ENCODE results near the gene MBNL1. TPM values are rescaled to one million over a fixed set of nuclear protein-coding genes. Genes with fewer than 3 reads are reported as not detected.

MBNL1 gene
- total RNA-seq, 2 experiments from 2014 or later = 163 to 174 TPM

DNA sequence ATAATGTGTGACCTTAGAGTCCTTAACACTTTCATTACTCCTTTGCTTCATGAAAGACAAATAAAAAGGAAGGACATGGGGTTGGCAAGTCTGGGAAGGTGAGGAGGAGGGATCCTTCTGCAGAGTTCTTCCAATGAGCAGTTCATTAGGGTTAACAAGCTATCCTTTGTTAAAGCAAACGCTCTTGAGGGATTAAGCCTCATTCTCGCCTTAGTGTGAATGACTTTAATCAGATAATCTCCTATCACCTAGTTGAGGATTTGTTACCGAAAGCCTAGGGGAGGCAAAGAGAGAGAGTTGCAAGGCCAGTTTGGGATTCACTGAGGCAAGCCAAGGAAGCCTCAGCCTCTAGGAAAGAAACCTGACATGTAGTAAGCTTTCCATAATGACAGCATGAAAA lies 7.4 kb upstream of the MBNL1 start:
- Histone ChIP-seq H3K4me2 (ENCODE audit: low read length) (no peak overlapping the region), H3K9me3 (ENCODE audit: low read length) (no peaks in the 10 kb centered on the region), H3K4me3 (ENCODE audit: low read depth, low read length, poor library complexity, severe bottlenecking) (no peak overlapping the region), H3K36me3 (ENCODE audit: insufficient read depth, low read length) (no peaks in the 10 kb centered on the region), H2AFZ (ENCODE audit: low read length) (no peak overlapping the region), H4K20me1 (ENCODE audit: insufficient read depth, low read length) (no peaks in the 10 kb centered on the region), H3K9me2 (ENCODE audit: insufficient read depth, low read length) (no peaks in the 10 kb centered on the region), H3K27ac (ENCODE audit: low read depth, low read length, poor library complexity, severe bottlenecking) (no peak overlapping the region), H3K4me1 (ENCODE audit: insufficient read depth, low read length, poor library complexity, severe bottlenecking) (peaks cover 37% of the 10 kb centered on the region), H3K79me2 (ENCODE audit: insufficient read depth, low read depth, low read length) (no peaks in the 10 kb centered on the region)
- no TSS peak for BruUV-seq (replicated peaks)
- no peak for TF ChIP-seq EZH2phosphoT487 (IDR thresholded peaks at IDR 0.05; ENCODE audit: borderline replicate concordance, low read depth, low read length)
- TF ChIP-seq, protein P1, sequence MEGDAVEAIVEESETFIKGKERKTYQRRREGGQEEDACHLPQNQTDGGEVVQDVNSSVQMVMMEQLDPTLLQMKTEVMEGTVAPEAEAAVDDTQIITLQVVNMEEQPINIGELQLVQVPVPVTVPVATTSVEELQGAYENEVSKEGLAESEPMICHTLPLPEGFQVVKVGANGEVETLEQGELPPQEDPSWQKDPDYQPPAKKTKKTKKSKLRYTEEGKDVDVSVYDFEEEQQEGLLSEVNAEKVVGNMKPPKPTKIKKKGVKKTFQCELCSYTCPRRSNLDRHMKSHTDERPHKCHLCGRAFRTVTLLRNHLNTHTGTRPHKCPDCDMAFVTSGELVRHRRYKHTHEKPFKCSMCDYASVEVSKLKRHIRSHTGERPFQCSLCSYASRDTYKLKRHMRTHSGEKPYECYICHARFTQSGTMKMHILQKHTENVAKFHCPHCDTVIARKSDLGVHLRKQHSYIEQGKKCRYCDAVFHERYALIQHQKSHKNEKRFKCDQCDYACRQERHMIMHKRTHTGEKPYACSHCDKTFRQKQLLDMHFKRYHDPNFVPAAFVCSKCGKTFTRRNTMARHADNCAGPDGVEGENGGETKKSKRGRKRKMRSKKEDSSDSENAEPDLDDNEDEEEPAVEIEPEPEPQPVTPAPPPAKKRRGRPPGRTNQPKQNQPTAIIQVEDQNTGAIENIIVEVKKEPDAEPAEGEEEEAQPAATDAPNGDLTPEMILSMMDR (conservative IDR thresholded peaks at IDR 0.05; ENCODE audit: low read length) = no peak
- POLR2A ChIA-PET = interaction anchor here (0.6 kb wide), 1 partner anchor 810 kb away, joined by 3 read pairs; no protein-coding TSS in a partner anchor
- no peak for DNase-seq (ENCODE audit: low spot score)
- intact Hi-C loops (cut with micrococcal nuclease; ENCODE audit: unreplicated experiment) = no loop called here
- CTCF ChIA-PET (ENCODE audit: unreplicated experiment) = no interaction called here

DNA sequence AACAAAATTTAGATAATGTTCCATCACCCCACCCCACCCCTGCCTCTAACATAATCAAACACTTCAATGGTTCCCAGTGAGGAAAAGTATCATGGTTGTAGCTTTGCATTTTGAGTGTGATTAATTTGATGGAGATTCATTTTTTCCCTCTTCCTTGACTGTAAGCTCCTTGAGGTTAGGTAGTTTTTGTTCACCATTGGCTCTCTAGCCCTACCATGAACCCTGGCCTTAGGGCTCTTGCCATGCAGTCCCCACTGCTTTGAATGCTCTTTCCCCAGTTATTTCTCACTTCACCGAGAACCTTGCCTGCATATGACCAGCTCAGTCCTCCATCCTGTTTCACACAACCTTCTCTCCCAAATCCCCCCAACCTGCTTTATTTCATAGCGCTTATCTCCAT lies 5.0 kb upstream of the MBNL1 start:
- Histone ChIP-seq H3K27ac (ENCODE audit: low read depth, low read length, poor library complexity, severe bottlenecking) (no peak overlapping the region), H4K20me1 (ENCODE audit: insufficient read depth, low read length) (no peaks in the 10 kb centered on the region), H3K4me1 (ENCODE audit: insufficient read depth, low read length, poor library complexity, severe bottlenecking) (peaks cover 32% of the 10 kb centered on the region), H3K9me3 (ENCODE audit: low read length) (no peaks in the 10 kb centered on the region), H3K4me3 (ENCODE audit: low read depth, low read length, poor library complexity, severe bottlenecking) (no peak overlapping the region), H3K9me2 (ENCODE audit: insufficient read depth, low read length) (no peaks in the 10 kb centered on the region), H3K4me2 (ENCODE audit: low read length) (no peak overlapping the region), H3K79me2 (ENCODE audit: insufficient read depth, low read depth, low read length) (peaks cover 10% of the 10 kb centered on the region; the same call in 1 of the 2 replicates), H2AFZ (ENCODE audit: low read length) (no peak overlapping the region), H3K36me3 (ENCODE audit: insufficient read depth, low read length) (no peaks in the 10 kb centered on the region)
- TF ChIP-seq, protein P1 (conservative IDR thresholded peaks at IDR 0.05; ENCODE audit: low read length) = no peak
- no peak for TF ChIP-seq EZH2phosphoT487 (IDR thresholded peaks at IDR 0.05; ENCODE audit: borderline replicate concordance, low read depth, low read length)
- POLR2A ChIA-PET = interaction anchor here (1.3 to 1.9 kb wide), 2 partner anchors 9 to 18 kb away, joined by 4 to 5 read pairs; no protein-coding TSS in a partner anchor
- no peak for DNase-seq (ENCODE audit: low spot score)
- intact Hi-C loops (cut with micrococcal nuclease; ENCODE audit: unreplicated experiment) = no loop called here
- CTCF ChIA-PET (ENCODE audit: unreplicated experiment) = interaction anchor here (0.6 kb wide), 1 partner anchor 18 kb away, joined by 4 read pairs; no protein-coding TSS in a partner anchor
- no TSS peak for BruUV-seq (replicated peaks)

DNA sequence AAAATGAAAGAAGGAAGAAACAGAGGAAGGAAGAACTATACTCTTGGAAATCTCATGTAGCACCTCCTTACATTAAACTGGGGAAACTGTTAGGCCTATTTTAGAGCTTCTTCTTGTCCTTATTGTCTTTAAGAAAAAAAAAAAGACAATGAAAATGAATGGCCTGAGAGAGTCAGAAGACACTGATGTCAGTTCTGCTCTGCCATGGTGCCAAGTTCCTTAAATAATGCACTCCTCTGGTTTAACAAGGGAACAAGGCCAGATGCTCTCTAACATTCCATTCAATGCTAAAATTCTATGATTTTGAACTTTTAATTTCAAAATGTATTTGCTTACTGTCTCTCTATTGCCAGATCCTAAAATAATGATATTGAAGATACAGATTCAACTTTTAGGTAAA lies 4.4 kb upstream of the MBNL1 start:
- H3K27ac ChIP-seq (ENCODE audit: low read depth, low read length, poor library complexity, severe bottlenecking) = no peak overlapping the region
- no peaks in the 10 kb centered on the region for H3K9me3 ChIP-seq (ENCODE audit: low read length)
- CTCF ChIA-PET (ENCODE audit: unreplicated experiment) = interaction anchor here (0.6 kb wide), 1 partner anchor 17 kb away, joined by 4 read pairs; no protein-coding TSS in a partner anchor
- DNase-seq (ENCODE audit: low spot score) = no peak
- H3K4me1 ChIP-seq (ENCODE audit: insufficient read depth, low read length, poor library complexity, severe bottlenecking) = peaks cover 25% of the 10 kb centered on the region
- TF ChIP-seq, protein P1 (conservative IDR thresholded peaks at IDR 0.05; ENCODE audit: low read length) = no peak
- no peak for TF ChIP-seq EZH2phosphoT487 (IDR thresholded peaks at IDR 0.05; ENCODE audit: borderline replicate concordance, low read depth, low read length)
- H3K4me3 ChIP-seq (ENCODE audit: low read depth, low read length, poor library complexity, severe bottlenecking) = no peak overlapping the region
- H3K79me2 ChIP-seq (ENCODE audit: insufficient read depth, low read depth, low read length) = peaks cover 13% of the 10 kb centered on the region
- no peak overlapping the region for H3K4me2 ChIP-seq (ENCODE audit: low read length)
- H2AFZ ChIP-seq (ENCODE audit: low read length) = no peak overlapping the region
- no peaks in the 10 kb centered on the region for H4K20me1 ChIP-seq (ENCODE audit: insufficient read depth, low read length)
- H3K9me2 ChIP-seq (ENCODE audit: insufficient read depth, low read length) = no peaks in the 10 kb centered on the region
- H3K36me3 ChIP-seq (ENCODE audit: insufficient read depth, low read length) = no peaks in the 10 kb centered on the region
- intact Hi-C loops (cut with micrococcal nuclease; ENCODE audit: unreplicated experiment) = no loop called here
- BruUV-seq (replicated peaks) = no TSS peak
- POLR2A ChIA-PET = interaction anchor here (1.3 to 1.9 kb wide), 2 partner anchors 10 to 19 kb away, joined by 4 to 5 read pairs; no protein-coding TSS in a partner anchor
